Gastroesophageal sphincter (tissue), 3 donors: ENCODE data around the gene RAPGEF5.

Source experiments
- CTCF ChIP-seq, 4 experiments: fragments of 200-600 bp in 2 of 4; fragments of 450-650 bp in 2 of 4; sonication (generic) in 1 of 4; IDR thresholded peaks; one replicate each; pipeline ENCODE4 v1.5.1; 2017 to 2019; ENCODE audit warnings: antibody characterized with exemption in 4 of 4, mild to moderate bottlenecking in 2 of 4, moderate library complexity in 2 of 4
- EP300 ChIP-seq: sonication (generic); formaldehyde crosslinking; IDR thresholded peaks from one replicate; pipeline ENCODE4 v1.6.1; 2017; ENCODE audit warnings: antibody characterized with exemption, mild to moderate bottlenecking
- POLR2A ChIP-seq, 2 donors: fragments of 450-650 bp; IDR thresholded peaks; one replicate each; pipeline ENCODE4 v1.6.1; 2017; ENCODE audit warnings: antibody characterized with exemption in 2 of 2, mild to moderate bottlenecking in 2 of 2, moderate library complexity in 1 of 2

GRCh38 chr7:22402250-22402649 is 45.3 kb upstream of the RAPGEF5 start:
- TF ChIP-seq EP300, result no peak
- TF ChIP-seq CTCF (IDR thresholded peaks at IDR 0.05), result no peak
- TF ChIP-seq POLR2A (IDR thresholded peaks at IDR 0.05), result no peak
